GM23248 (cell line): ENCODE results near the gene TMEM187.

Experiments
- EZH2 ChIP-seq: fragments of 200-600 bp; sonication (generic); IDR thresholded peaks from 2 replicates; pipeline ENCODE4 v1.6.1; 2018; ENCODE audit warnings: antibody characterized with exemption, mild to moderate bottlenecking; ENCODE audit not compliant: insufficient read depth, poor library complexity, severe bottlenecking
- EZH2phosphoT487 ChIP-seq: fragments of 200-600 bp; sonication (generic); IDR thresholded peaks from 2 replicates; pipeline ENCODE4 v1.6.1; 2018; ENCODE audit warnings: antibody characterized with exemption, moderate library complexity, mild to moderate bottlenecking, low read depth; ENCODE audit not compliant: insufficient read depth

DNA sequence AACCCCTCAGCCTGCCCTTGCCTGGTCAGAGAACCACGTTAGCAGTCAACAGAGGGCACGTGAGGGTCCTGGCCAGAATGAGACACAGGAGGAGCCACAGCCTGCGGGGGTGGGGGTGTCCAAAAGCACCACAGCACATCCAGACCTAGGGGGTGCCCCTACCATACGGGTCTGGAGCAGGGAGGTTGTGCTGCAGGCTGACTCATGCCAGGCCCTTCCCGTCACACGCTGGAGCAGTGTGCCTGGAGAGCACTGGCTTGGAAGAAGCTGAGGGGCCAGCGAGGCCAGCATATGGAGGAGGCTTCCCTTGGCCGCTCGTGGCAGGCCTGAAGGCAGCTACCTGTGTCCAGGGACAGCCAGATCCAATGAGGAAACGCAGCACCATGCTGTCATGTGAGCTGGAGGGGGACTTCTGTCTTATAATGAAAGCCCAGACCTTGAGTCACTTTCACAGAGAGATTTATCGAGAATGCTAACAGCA lies 48.6 kb downstream of the TMEM187 start:
- TF ChIP-seq EZH2 (no peak), EZH2phosphoT487 (no peak)
